Cardiac ventricle fibroblast (primary cell): ENCODE measurements around the gene FIGN. TPM values are rescaled to one million over a fixed set of nuclear protein-coding genes. Genes with fewer than 3 reads are reported as not detected.

Source experiments
- total RNA-seq: library from RNA; depleted of rRNA; stranded (reverse); fragments of >200 nt; gene quantifications from 2 replicates; pipeline ENCODE4 v1.2.3, GENCODE V29; 2015

The FIGN gene
- total RNA-seq, result 0.94 and 1.1 TPM in 2 replicates

DNA sequence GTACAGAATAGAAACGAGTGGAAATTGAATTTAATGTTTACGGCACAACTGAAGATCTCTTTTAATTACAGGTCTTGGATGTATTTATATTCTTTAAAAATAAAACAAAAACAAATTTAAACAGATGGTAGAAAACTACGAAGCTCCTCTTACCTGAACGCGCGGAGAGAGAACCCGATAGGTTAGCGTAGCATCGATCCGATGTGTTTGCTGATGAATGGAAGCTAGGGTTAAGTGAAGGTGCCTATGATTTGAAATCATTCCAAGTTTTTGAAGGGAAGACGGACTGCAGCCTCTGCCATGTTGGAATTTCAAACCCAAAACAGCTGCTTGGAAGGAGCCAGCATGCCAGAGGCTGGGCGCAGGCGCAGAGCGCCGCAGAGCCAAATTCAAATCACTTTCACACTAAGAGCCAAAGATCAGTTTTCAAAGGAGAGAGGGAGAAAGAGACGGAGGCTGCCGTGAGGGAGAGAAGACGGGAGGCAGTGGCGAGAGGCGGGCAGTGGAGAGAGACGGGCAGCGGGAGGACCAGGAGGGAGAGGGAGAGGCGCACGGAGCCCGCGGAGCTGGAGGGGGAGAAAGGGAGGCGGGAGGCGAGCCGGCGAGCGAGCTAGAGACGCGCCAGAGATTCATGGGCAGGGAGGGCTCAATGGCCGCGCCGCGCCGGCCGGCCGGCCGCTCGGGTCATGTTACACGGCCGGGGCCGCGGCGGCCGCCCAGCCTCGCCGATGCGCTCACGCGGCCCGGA, at the start of gene FIGN:
TSS of gene FIGN (minus strand) at position 324 of the 748 bp plus-strand sequence. CDS start 1,081 bp downstream, outside the sequence.

